GM21528 (cell line): ENCODE data around the gene TSPAN5.

ENCODE experiments used
- ATAC-seq: cut with Tn5 transposase; IDR thresholded peaks from one replicate; pipeline ENCODE4 v1.9.1; 2021; ENCODE audit warnings: mild to moderate bottlenecking, moderate library complexity; ENCODE audit not compliant: unreplicated experiment, low FRiP score

The TSPAN5 gene

DNA sequence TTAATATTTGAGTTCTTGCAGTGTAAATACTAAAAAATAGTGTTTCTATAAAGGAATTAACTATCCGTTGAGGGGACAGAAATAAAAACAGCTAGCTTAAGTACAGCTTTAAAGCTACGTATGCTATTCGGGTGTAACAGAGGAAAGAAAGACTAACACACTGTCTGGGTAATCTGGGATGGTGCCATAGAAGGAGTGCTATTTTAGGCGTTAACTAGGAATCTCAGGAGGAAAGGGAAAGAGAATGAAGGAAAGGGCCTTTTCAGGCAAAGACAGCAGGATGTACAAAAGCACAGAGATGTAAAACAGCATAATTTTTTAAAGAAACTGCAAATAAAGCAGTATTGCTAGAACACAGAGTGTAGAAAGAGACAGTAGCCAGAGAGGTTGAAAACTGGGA is 235.4 kb downstream of the TSPAN5 start:
- no peak for ATAC-seq

DNA sequence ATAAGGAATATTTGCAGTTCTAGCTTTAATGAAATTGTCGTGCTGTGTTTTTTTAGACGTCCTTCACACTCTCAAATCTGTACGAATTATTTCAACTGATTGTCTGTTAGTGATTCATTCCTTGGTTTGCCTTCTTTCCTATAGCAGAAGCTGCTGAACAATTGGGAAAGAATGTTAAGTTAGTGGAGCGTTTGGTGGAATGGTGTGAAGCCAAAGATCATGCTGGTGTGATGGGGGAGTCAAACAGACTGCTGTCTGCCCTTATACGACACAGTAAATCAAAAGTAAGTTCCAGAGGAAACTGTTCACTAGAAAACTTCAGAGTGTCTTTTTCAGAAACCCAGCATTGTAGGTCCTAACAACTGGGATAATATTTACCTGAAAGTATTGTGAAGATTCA is 237.3 kb downstream of the TSPAN5 start:
- no peak for ATAC-seq
